Tibial artery (tissue), 4 donors: ENCODE measurements around the gene GCN1.

Experiments used
- DNase-seq, 2 donors: peaks; one replicate each; pipeline ENCODE4 v3.0.0-alpha.2; 2019
- H3K27ac ChIP-seq, 2 donors: fragments of 200-600 bp; sonication (generic) in 1 of 2; 1 replicate in 1 of 2; 2 replicates in 1 of 2; pipeline ENCODE4 v1.5.1; 2018 to 2019; ENCODE audit warnings: mild to moderate bottlenecking in 1 of 2
- H3K27me3 ChIP-seq, 2 donors: fragments of 200-600 bp; sonication (generic) in 1 of 2; one replicate each; pipeline versions ENCODE4 v1.5.1 to v1.6.0; 2016 to 2019
- H3K36me3 ChIP-seq, 3 donors: fragments of 200-600 bp; sonication (generic) in 2 of 3; one replicate each; pipeline ENCODE4 v1.5.1; 2016 to 2019; ENCODE audit warnings: mild to moderate bottlenecking in 2 of 3
- H3K4me1 ChIP-seq, 4 donors: fragments of 200-600 bp; sonication (generic) in 2 of 4; 1 replicate in 3 of 4; 2 replicates in 1 of 4; pipeline ENCODE4 v1.5.1; 2016 to 2019
- H3K4me3 ChIP-seq, 2 donors: fragments of 200-600 bp; sonication (generic) in 1 of 2; 1 replicate in 1 of 2; 2 replicates in 1 of 2; pipeline ENCODE4 v1.5.1; 2018 to 2019; ENCODE audit warnings: mild to moderate bottlenecking in 2 of 2
- H3K9me3 ChIP-seq, 3 donors: fragments of 200-600 bp; sonication (generic) in 1 of 3; one replicate each; pipeline ENCODE4 v1.5.1; 2016 to 2019
- intact Hi-C: fragments of 100-400 bp; cut with DNase I; formaldehyde crosslinking; loops from one replicate; pipeline ENCODE4 v1.15.0; 2023; ENCODE audit warnings: low total_unique reads
- TF ChIP-seq, protein P1 (sequence below), 2 experiments: fragments of 200-600 bp in 1 of 2; fragments of 450-650 bp in 1 of 2; IDR thresholded peaks; one replicate each; pipeline ENCODE4 v1.5.1; 2017 to 2019; ENCODE audit warnings: antibody characterized with exemption in 2 of 2, mild to moderate bottlenecking in 1 of 2, moderate library complexity in 1 of 2

The GCN1 gene

DNA sequence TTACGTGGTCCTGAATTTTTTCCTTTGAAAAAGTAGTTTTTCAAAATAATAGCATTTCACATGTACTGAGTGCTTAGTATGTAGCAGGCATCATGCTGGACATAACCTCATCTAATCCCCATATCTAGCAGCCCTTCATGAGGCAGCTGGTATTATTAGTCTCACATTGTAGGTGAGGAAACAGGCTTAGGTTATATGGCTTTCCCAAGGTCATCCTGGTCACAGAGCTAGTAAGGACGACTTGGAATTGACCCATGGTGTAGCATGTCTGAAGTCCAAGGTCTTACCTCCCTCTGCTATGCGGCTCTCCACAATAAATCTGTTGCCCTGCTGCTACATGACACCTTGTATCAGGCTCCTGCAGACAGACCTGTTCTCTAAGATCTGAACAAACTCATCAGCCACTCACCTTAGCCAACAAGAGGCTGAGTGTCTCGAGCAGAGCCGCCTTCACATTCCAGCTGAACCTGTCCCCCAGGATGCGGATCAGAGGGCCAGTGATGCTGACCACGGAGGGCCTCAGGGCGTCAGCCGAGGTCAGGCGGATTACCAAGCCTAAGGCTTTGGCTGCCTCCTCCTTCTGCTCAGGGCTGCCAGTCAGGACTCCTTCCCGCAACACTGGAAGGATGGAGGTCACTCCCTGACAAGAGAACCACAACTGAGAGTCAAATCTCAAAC, 58.3 kb downstream of the GCN1 start:
- no peak for DNase-seq
- TF ChIP-seq, protein P1, sequence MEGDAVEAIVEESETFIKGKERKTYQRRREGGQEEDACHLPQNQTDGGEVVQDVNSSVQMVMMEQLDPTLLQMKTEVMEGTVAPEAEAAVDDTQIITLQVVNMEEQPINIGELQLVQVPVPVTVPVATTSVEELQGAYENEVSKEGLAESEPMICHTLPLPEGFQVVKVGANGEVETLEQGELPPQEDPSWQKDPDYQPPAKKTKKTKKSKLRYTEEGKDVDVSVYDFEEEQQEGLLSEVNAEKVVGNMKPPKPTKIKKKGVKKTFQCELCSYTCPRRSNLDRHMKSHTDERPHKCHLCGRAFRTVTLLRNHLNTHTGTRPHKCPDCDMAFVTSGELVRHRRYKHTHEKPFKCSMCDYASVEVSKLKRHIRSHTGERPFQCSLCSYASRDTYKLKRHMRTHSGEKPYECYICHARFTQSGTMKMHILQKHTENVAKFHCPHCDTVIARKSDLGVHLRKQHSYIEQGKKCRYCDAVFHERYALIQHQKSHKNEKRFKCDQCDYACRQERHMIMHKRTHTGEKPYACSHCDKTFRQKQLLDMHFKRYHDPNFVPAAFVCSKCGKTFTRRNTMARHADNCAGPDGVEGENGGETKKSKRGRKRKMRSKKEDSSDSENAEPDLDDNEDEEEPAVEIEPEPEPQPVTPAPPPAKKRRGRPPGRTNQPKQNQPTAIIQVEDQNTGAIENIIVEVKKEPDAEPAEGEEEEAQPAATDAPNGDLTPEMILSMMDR (IDR thresholded peaks at IDR 0.05): no peak
- peaks cover 94 to 100% (median 100%) of the 10 kb centered on the region in 3 donors for H3K36me3 ChIP-seq
- intact Hi-C loops: no loop called here
- H3K27ac ChIP-seq: no peak overlapping the region
- H3K4me3 ChIP-seq: no peak overlapping the region
- no peaks in the 10 kb centered on the region for H3K4me1 ChIP-seq
- no peaks in the 10 kb centered on the region for H3K27me3 ChIP-seq
- no peaks in the 10 kb centered on the region for H3K9me3 ChIP-seq

DNA sequence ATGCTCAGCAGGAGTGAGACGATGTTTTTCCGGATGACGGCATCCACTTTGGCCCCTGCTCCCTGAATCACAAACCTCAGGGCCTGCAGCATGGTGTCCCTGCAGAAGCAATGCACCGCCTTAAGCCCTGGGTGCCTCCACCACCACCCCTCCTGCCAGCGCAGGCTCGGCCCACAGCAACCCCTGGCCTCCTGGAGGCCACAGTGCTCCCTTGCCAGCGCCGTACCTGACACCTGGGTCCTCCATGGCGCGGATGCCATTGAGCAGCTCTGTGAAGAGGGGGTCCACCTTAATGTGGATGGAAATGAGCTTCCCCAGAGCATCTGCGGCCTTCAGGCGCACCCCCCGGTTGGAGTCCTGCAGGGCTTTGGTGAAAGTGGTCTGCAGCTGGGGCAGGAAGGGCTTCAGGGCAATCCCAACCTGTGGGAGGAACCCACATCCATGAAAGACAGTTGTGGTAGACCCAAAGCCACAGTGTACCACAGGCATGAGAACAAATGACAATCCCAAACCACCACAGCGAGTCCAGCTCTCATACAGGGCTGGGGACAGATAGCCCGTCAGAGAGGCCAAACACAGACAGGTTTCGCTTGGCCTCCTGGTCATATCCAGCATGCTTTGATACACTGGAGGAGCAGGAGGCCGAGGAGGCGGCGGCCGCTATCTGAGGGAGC, 60.1 kb downstream of the GCN1 start:
- H3K36me3 ChIP-seq: peaks cover 97 to 100% (median 100%) of the 10 kb centered on the region in 3 donors
- no peaks in the 10 kb centered on the region for H3K4me1 ChIP-seq
- TF ChIP-seq, protein P1 (IDR thresholded peaks at IDR 0.05): no peak
- H3K4me3 ChIP-seq: no peak overlapping the region
- intact Hi-C loops: no loop called here
- no peaks in the 10 kb centered on the region for H3K27me3 ChIP-seq
- no peak overlapping the region for H3K27ac ChIP-seq
- no peaks in the 10 kb centered on the region for H3K9me3 ChIP-seq
- DNase-seq: no peak

GRCh38 chr12:120132863-120133385, 61.6 kb downstream of the GCN1 start:
- no peak overlapping the region for H3K27ac ChIP-seq
- no peaks in the 10 kb centered on the region for H3K27me3 ChIP-seq
- H3K9me3 ChIP-seq: no peaks in the 10 kb centered on the region
- H3K36me3 ChIP-seq: peaks cover 97 to 100% (median 100%) of the 10 kb centered on the region in 3 donors
- H3K4me1 ChIP-seq: no peaks in the 10 kb centered on the region
- intact Hi-C loops: no loop called here
- DNase-seq: no peak
- no peak overlapping the region for H3K4me3 ChIP-seq
- TF ChIP-seq, protein P1 (IDR thresholded peaks at IDR 0.05): no peak

DNA sequence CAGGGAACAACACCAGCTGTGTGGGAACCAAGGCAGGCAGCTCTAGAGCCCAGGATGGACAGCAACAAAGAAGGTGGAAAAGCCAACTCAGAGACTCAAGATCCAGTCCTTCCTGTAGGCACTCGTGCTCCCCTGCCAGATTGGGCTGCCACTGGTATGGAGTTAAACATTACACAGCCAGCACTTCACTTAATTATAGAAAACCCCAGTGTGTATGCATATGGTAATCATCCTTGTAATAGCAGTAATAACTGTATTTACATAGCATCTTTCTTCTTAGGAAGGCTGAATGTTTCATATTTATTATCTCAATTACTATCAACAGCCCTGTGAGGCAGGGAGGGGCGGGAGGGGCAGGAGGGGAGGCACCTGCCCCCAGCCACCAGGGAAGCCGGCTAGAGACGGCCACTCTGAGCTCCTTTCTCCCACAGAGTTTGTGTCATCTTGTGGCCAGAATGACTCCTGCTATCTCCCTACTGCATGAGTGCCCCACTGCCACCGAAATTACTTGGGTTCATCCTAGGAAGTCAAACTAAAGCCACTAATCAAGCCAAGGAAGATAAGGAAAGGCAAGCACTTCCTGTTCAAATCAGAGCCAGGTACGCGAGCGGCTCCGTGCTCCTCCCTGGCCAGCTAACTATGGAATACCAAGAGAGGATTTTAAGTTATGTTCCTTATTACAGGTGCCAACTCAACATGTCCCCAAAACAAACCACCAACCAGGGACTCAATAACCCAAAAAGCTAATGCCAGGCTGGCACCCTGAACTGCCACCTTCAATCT, 62.3 kb downstream of the GCN1 start:
- Histone ChIP-seq H3K9me3 (no peaks in the 10 kb centered on the region), H3K36me3 (peaks cover 97 to 100% (median 100%) of the 10 kb centered on the region in 3 donors), H3K27me3 (no peaks in the 10 kb centered on the region), H3K4me3 (no peak overlapping the region), H3K4me1 (no peaks in the 10 kb centered on the region), H3K27ac (no peak overlapping the region)
- intact Hi-C loops: no loop called here
- no peak for DNase-seq
- TF ChIP-seq, protein P1 (IDR thresholded peaks at IDR 0.05): no peak

GRCh38 chr12:120131116-120131515, 63.4 kb downstream of the GCN1 start:
- no peak for DNase-seq
- H3K27me3 ChIP-seq: no peaks in the 10 kb centered on the region
- peaks cover 87 to 100% (median 96%) of the 10 kb centered on the region in 3 donors for H3K36me3 ChIP-seq
- H3K27ac ChIP-seq: no peak overlapping the region
- intact Hi-C loops: no loop called here
- H3K9me3 ChIP-seq: no peaks in the 10 kb centered on the region
- TF ChIP-seq, protein P1 (IDR thresholded peaks at IDR 0.05): no peak
- no peaks in the 10 kb centered on the region for H3K4me1 ChIP-seq
- H3K4me3 ChIP-seq: no peak overlapping the region
